NB4 (cell line): Measurements from ENCODE around the gene MMS19.

Experiments
- TF ChIP-seq, protein P1 (sequence below): IDR thresholded peaks from 2 replicates; pipeline ENCODE4 v1.6.1; 2011; ENCODE audit warnings: low read depth, low read length
- TF ChIP-seq, protein P2 (sequence below): IDR thresholded peaks from one replicate; pipeline ENCODE4 v1.5.1; 2012; ENCODE audit warnings: low read depth, low read length

DNA sequence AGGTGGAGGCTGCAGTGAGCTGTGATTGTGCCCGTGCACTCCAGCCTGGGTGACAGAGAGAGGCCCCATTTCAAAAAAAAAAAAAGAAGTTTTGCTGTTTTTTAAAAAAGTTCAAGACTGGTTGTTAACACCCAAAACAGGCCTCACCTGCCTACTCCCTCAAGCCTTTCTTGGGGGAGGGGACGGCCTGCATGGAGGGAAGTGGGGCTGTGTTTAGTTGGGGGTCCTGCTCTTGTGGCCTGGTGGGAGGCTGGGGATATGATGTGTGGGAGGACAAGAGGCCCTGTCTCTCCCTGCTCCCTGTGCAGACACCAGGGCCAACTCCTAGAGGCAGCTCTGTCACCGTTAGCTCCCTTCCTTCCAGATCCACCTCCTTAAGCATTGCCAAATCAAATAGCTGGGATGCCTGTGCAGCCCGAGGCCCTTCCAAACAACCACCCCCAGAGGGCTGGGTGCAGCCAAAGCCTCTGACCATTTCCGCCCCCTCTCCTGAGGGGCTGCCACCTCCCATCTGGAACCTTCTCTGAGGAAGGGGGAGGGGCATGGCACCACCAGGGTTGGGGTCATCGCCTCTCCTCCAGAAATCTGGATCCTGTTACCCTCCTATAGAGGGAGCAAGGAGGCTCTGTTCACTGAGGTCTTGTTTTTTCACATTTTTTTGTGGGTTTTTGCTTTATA is 41.4 kb upstream of the MMS19 start:
- TF ChIP-seq, protein P1, sequence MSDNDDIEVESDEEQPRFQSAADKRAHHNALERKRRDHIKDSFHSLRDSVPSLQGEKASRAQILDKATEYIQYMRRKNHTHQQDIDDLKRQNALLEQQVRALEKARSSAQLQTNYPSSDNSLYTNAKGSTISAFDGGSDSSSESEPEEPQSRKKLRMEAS: no peak
- TF ChIP-seq, protein P2, sequence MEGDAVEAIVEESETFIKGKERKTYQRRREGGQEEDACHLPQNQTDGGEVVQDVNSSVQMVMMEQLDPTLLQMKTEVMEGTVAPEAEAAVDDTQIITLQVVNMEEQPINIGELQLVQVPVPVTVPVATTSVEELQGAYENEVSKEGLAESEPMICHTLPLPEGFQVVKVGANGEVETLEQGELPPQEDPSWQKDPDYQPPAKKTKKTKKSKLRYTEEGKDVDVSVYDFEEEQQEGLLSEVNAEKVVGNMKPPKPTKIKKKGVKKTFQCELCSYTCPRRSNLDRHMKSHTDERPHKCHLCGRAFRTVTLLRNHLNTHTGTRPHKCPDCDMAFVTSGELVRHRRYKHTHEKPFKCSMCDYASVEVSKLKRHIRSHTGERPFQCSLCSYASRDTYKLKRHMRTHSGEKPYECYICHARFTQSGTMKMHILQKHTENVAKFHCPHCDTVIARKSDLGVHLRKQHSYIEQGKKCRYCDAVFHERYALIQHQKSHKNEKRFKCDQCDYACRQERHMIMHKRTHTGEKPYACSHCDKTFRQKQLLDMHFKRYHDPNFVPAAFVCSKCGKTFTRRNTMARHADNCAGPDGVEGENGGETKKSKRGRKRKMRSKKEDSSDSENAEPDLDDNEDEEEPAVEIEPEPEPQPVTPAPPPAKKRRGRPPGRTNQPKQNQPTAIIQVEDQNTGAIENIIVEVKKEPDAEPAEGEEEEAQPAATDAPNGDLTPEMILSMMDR: no peak
